ENCODE results near the gene DDX52.
"Not testable (repeated sequence)": the region's sequence is repeated elsewhere in the genome, so short reads cannot be mapped to it uniquely, and the experiment has no call there.

Gene DDX52

GRCh38 chr17:37643118-37643766 is at the start of gene DDX52:
Gene DDX52, minus strand, starts transcription at chr17:37643446. Its CDS starts 26 bp downstream, at chr17:37643420.
- peak; percentile 89 for DNase-seq (ENCODE audit: low read depth)

- DNase-seq (ENCODE audit: low read depth), result no peak
These were observed 48.6 kb upstream of the DDX52 start for GRCh38 chr17:37691807-37692206.

GRCh38 chr17:37689317-37689716 is 46.1 kb upstream of the DDX52 start:
- DNase-seq (ENCODE audit: low read depth), result no peak

- DNase-seq (ENCODE audit: low read depth), result no peak
These were observed 40.3 kb upstream of the DDX52 start for GRCh38 chr17:37683454-37683984.

- no peak for DNase-seq (ENCODE audit: low read depth)
These were observed 38.8 kb upstream of the DDX52 start for GRCh38 chr17:37682007-37682406.

GRCh38 chr17:37679995-37680394 is 36.7 kb upstream of the DDX52 start:
- not testable (repeated sequence) for DNase-seq (ENCODE audit: low read depth)

GRCh38 chr17:37678036-37678435 is 34.8 kb upstream of the DDX52 start:
- DNase-seq (ENCODE audit: low read depth), result no peak

- DNase-seq (ENCODE audit: low read depth), result no peak
These were observed 33.8 kb upstream of the DDX52 start for GRCh38 chr17:37677021-37677420.

- no peak for DNase-seq (ENCODE audit: low read depth)
These were observed 33.1 kb upstream of the DDX52 start for GRCh38 chr17:37676115-37676925.

- DNase-seq (ENCODE audit: low read depth), result no peak
These were observed 31.3 kb upstream of the DDX52 start for GRCh38 chr17:37674511-37674910.

GRCh38 chr17:37673386-37673785 is 30.1 kb upstream of the DDX52 start:
- no peak for DNase-seq (ENCODE audit: low read depth)

- peak; percentile 9 for DNase-seq (ENCODE audit: low read depth)
These were observed 29.4 kb upstream of the DDX52 start for GRCh38 chr17:37672548-37673078.

GRCh38 chr17:37671824-37672547 is 28.7 kb upstream of the DDX52 start:
- DNase-seq (ENCODE audit: low read depth), result peak; percentile 95

- peak; percentile 21 for DNase-seq (ENCODE audit: low read depth)
These were observed 28.0 kb upstream of the DDX52 start for GRCh38 chr17:37671028-37671823.

GRCh38 chr17:37667039-37667438 is 23.8 kb upstream of the DDX52 start:
- DNase-seq (ENCODE audit: low read depth), result no peak

- no peak for DNase-seq (ENCODE audit: low read depth)
These were observed 21.0 kb upstream of the DDX52 start for GRCh38 chr17:37664214-37664613.

GRCh38 chr17:37662353-37662752 is 19.1 kb upstream of the DDX52 start:
- no peak for DNase-seq (ENCODE audit: low read depth)

GRCh38 chr17:37661400-37662014 is 18.3 kb upstream of the DDX52 start:
- DNase-seq (ENCODE audit: low read depth), result no peak

GRCh38 chr17:37659925-37660324 is 16.7 kb upstream of the DDX52 start:
- no peak for DNase-seq (ENCODE audit: low read depth)

- no peak for DNase-seq (ENCODE audit: low read depth)
These were observed 14.0 kb upstream of the DDX52 start for GRCh38 chr17:37657202-37657601.

- DNase-seq (ENCODE audit: low read depth), result no peak
These were observed 8.6 kb upstream of the DDX52 start for GRCh38 chr17:37651849-37652248.
